AG04449 (cell line): ENCODE data around the gene KIF23.

Source experiments
- CTCF ChIA-PET: fragments of 350-600 bp; formaldehyde crosslinking; extraction: SDS; loops from one replicate; lab custom pipeline; 2021; ENCODE audit warnings: antibody characterized with exemption; lab: Yijun Ruan, JAX
- POLR2A ChIA-PET: fragments of 400-600, 350-600 bp; formaldehyde crosslinking; extraction: SDS; loops from one replicate; lab custom pipeline; 2020; ENCODE audit warnings: antibody characterized with exemption, inconsistent platforms; lab: Yijun Ruan, JAX
- DNase-seq: peaks from one replicate; pipeline ENCODE4 v3.0.0-alpha.2; 2010; ENCODE audit warnings: low read depth, low spot score
- H3K4me3 ChIP-seq: 2 replicates; pipeline ENCODE4 v1.5.1; 2011; ENCODE audit warnings: low read depth, mild to moderate bottlenecking, control low read depth, low read length
- TF ChIP-seq, protein P1 (sequence below): IDR thresholded peaks from one replicate; pipeline ENCODE4 v1.5.1; 2011; ENCODE audit warnings: mild to moderate bottlenecking, moderate library complexity, low read length, control low read depth, inconsistent platforms; ENCODE audit not compliant: insufficient read depth; ENCODE audit errors: missing control alignments

The KIF23 gene

GRCh38 chr15:69476704-69477473, 62.7 kb downstream of the KIF23 start:
- CTCF ChIA-PET, result interaction anchor here (0.5 to 8.3 kb wide), 29 partner anchors 10 to 1160 kb away, joined by 3 to 108 read pairs (median 5); no protein-coding TSS in a partner anchor
- TF ChIP-seq, protein P1, sequence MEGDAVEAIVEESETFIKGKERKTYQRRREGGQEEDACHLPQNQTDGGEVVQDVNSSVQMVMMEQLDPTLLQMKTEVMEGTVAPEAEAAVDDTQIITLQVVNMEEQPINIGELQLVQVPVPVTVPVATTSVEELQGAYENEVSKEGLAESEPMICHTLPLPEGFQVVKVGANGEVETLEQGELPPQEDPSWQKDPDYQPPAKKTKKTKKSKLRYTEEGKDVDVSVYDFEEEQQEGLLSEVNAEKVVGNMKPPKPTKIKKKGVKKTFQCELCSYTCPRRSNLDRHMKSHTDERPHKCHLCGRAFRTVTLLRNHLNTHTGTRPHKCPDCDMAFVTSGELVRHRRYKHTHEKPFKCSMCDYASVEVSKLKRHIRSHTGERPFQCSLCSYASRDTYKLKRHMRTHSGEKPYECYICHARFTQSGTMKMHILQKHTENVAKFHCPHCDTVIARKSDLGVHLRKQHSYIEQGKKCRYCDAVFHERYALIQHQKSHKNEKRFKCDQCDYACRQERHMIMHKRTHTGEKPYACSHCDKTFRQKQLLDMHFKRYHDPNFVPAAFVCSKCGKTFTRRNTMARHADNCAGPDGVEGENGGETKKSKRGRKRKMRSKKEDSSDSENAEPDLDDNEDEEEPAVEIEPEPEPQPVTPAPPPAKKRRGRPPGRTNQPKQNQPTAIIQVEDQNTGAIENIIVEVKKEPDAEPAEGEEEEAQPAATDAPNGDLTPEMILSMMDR, result no peak
- H3K4me3 ChIP-seq, result no peak overlapping the region
- DNase-seq, result no peak
- POLR2A ChIA-PET, result no interaction called here

- ChIA-PET CTCF (interaction anchor here (0.7 to 8.3 kb wide), 22 partner anchors 10 to 1158 kb away, joined by 3 to 108 read pairs (median 4); no protein-coding TSS in a partner anchor), POLR2A (no interaction called here)
- H3K4me3 ChIP-seq, result no peak overlapping the region
- DNase-seq, result no peak
- TF ChIP-seq, protein P1, result peak; percentile 84
Measured at GRCh38 chr15:69478259-69478781, 64.2 kb downstream of the KIF23 start.

DNA sequence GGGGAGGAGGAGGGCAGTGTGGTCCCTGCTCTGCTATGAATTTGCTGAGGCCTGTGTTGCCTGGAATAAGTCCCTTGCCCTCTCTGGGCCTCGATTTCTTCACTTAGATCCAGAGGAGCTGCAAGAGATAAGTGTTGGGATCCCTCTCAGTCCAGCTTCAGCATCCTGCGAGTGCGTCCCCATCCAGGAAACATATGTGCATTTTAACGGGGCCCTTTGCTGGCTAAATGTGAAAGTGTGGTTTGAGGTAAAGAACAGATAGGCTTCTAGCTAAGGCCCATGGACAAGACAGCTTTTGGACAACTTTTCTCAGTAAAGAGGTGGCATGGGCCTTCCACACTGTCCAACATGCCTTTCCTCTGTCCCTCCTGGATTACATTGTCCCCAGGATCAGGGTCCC, 64.9 kb downstream of the KIF23 start:
- CTCF ChIA-PET, result interaction anchor here (0.7 to 8.3 kb wide), 13 partner anchors 9 to 1009 kb away, joined by 3 to 108 read pairs (median 5); no protein-coding TSS in a partner anchor
- H3K4me3 ChIP-seq, result no peak overlapping the region
- TF ChIP-seq, protein P1, result no peak

DNA sequence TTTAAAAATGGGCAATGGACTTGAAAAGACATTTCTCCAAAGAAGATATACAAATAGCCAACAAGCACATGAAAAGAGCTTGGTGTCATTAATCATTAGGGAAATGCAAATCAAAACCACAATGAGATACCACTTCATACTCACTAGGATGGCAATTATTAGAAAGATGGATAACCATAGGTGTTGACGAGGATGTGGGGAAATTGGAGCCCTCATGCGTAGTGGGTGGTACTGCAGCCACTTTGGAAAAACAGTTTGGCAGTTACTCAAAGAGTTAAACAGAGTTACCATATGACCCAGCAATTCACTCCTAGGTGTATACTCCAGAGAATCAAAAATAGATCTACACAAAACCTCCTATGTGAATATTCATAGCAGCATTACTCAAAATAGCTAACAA, 65.8 kb downstream of the KIF23 start:
- no peak for DNase-seq
- TF ChIP-seq, protein P1, result no peak
- CTCF ChIA-PET, result interaction anchor here (0.7 to 8.3 kb wide), 9 partner anchors 8 to 1009 kb away, joined by 3 to 108 read pairs (median 5); no protein-coding TSS in a partner anchor
- POLR2A ChIA-PET, result no interaction called here
- no peak overlapping the region for H3K4me3 ChIP-seq

More for the DNA sequence above, 64.9 kb downstream of the KIF23 start:
- POLR2A ChIA-PET, result no interaction called here
- DNase-seq, result no peak

DNA sequence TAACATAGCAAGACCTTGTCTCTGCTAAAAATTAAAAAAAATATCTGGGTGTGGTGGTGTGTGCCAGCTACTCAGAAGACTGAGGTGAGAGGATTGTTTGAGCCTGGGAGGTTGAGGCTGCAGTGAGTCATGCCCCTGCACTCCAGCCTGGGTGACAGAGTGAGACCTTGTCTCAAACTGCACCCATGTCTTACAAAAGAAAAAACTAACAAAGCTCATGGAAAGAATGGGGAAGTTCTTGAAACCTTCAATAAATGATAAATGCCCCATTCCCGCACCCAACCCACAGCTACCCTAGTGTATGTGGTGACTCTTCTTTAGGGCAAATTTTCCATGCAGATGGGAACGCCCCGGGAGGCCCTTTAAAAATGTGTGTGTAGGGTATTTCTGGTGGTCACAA, 66.8 kb downstream of the KIF23 start:
- TF ChIP-seq, protein P1, result no peak
- POLR2A ChIA-PET, result no interaction called here

More for the DNA sequence above, 66.8 kb downstream of the KIF23 start:
- no peak for DNase-seq
- CTCF ChIA-PET, result interaction anchor here (1.0 to 8.3 kb wide), 4 partner anchors 8 to 1008 kb away, joined by 3 to 108 read pairs (median 42); no protein-coding TSS in a partner anchor
- no peak overlapping the region for H3K4me3 ChIP-seq
